Neural cell (in vitro differentiated cells): ENCODE measurements around the gene VAT1L. TPM values are rescaled to one million over a fixed set of nuclear protein-coding genes. Genes with fewer than 3 reads are reported as not detected.
A peak's percentile ranks its signal among the peaks of the same experiment; 100 is the strongest.

Source experiments
- H2AFZ ChIP-seq: fragments of 200-600, 300-800 bp; sonication (generic), shearing (Covaris generic); 2 replicates; pipeline ENCODE4 v1.6.0; 2014; ENCODE audit warnings: low read depth, mild to moderate bottlenecking, antibody characterized with exemption, low read length, moderate library complexity
- H3F3A ChIP-seq: fragments of 200-600 bp; shearing (Covaris generic); 2 replicates; pipeline ENCODE4 v1.6.1; 2016; ENCODE audit warnings: mild to moderate bottlenecking, moderate library complexity, mixed read lengths, antibody characterized with exemption, low read length; ENCODE audit not compliant: insufficient read depth, poor library complexity, severe bottlenecking
- H3K27ac ChIP-seq: fragments of 200-600, 300-800 bp; sonication (generic), shearing (Covaris generic); 2 replicates; pipeline ENCODE4 v1.5.1; 2014; ENCODE audit warnings: mild to moderate bottlenecking, low read length, moderate library complexity
- H3K27me3 ChIP-seq: fragments of 300-800, 200-600 bp; sonication (generic), shearing (Covaris generic); 2 replicates; pipeline ENCODE4 v1.6.0; 2014; ENCODE audit warnings: mild to moderate bottlenecking, low read depth, low read length, moderate library complexity; ENCODE audit not compliant: insufficient read depth
- H3K36me3 ChIP-seq: fragments of 300-800, 200-600 bp; sonication (generic), shearing (Covaris generic); 2 replicates; pipeline ENCODE4 v1.5.1; 2014; ENCODE audit warnings: mild to moderate bottlenecking, antibody characterized with exemption, low read length, moderate library complexity; ENCODE audit not compliant: insufficient read depth
- H3K4me2 ChIP-seq: fragments of 300-800, 200-600 bp; sonication (generic), shearing (Covaris generic); 2 replicates; pipeline ENCODE4 v1.6.0; 2014; ENCODE audit warnings: mild to moderate bottlenecking, low read length
- H3K4me3 ChIP-seq: fragments of 300-800, 200-600 bp; sonication (generic), shearing (Covaris generic); 2 replicates; pipeline ENCODE4 v1.5.1; 2014; ENCODE audit warnings: mild to moderate bottlenecking, low read length, moderate library complexity
- H3K79me2 ChIP-seq: fragments of 200-600 bp; shearing (Covaris generic); replicated peaks from 2 replicates; pipeline ENCODE4 v1.6.0; 2014; ENCODE audit warnings: mild to moderate bottlenecking, low read length, moderate library complexity; ENCODE audit not compliant: insufficient read depth
- H3K9ac ChIP-seq: fragments of 300-800, 200-600 bp; sonication (generic), shearing (Covaris generic); 2 replicates; pipeline ENCODE4 v1.6.1; 2016; ENCODE audit warnings: mild to moderate bottlenecking, low read length, mixed read lengths
- H3K9me2 ChIP-seq: fragments of 200-600 bp; shearing (Covaris generic); 2 replicates; pipeline ENCODE4 v1.6.1; 2016; ENCODE audit warnings: mild to moderate bottlenecking, low read length, mixed read lengths; ENCODE audit not compliant: insufficient read depth
- H3K9me3 ChIP-seq: fragments of 200-600, 300-800 bp; sonication (generic), shearing (Covaris generic); 2 replicates; pipeline ENCODE4 v1.6.1; 2016; ENCODE audit warnings: mild to moderate bottlenecking, mixed run types, low read length, moderate library complexity, mixed read lengths
- H4K20me1 ChIP-seq: fragments of 200-600 bp; shearing (Covaris generic); 2 replicates; pipeline ENCODE4 v1.6.1; 2016; ENCODE audit warnings: mild to moderate bottlenecking, mixed run types; ENCODE audit not compliant: insufficient read depth
- EP300 ChIP-seq: fragments of 450-650 bp; conservative IDR thresholded peaks from 2 replicates; pipeline ENCODE4 v1.6.1; 2014; ENCODE audit warnings: antibody characterized with exemption, mild to moderate bottlenecking, moderate library complexity; ENCODE audit not compliant: poor library complexity, severe bottlenecking
- EZH2 ChIP-seq: fragments of 200-600, 300-800 bp; shearing (Covaris generic), sonication (generic); IDR thresholded peaks from 2 replicates; pipeline ENCODE4 v1.6.1; 2014; ENCODE audit warnings: antibody characterized with exemption, low read length, borderline replicate concordance, mild to moderate bottlenecking; ENCODE audit not compliant: insufficient read depth, poor library complexity, severe bottlenecking
- MXI1 ChIP-seq: fragments of 450-650 bp; conservative IDR thresholded peaks from 2 replicates; pipeline ENCODE4 v1.6.1; 2014; ENCODE audit warnings: antibody characterized with exemption, mild to moderate bottlenecking; ENCODE audit not compliant: poor library complexity, severe bottlenecking
- POLR2AphosphoS5 ChIP-seq: IDR thresholded peaks from 2 replicates; pipeline ENCODE4 v1.6.1; 2012
- RAD21 ChIP-seq: fragments of 450-650 bp; conservative IDR thresholded peaks from 2 replicates; pipeline ENCODE4 v1.6.1; 2014; ENCODE audit warnings: antibody characterized with exemption, mild to moderate bottlenecking, moderate library complexity
- SMC3 ChIP-seq: fragments of 450-650 bp; conservative IDR thresholded peaks from 2 replicates; pipeline ENCODE4 v1.6.1; 2014; ENCODE audit warnings: antibody characterized with exemption, mild to moderate bottlenecking, moderate library complexity; ENCODE audit not compliant: poor library complexity
- TAF1 ChIP-seq: IDR thresholded peaks from 2 replicates; pipeline ENCODE4 v1.6.1; 2012; ENCODE audit warnings: low read depth
- polyA plus RNA-seq: library from polyadenylated mRNA; depleted of rRNA; stranded (reverse); fragments of >200 nt; gene quantifications from 2 replicates; pipeline ENCODE4 v1.2.3, GENCODE V29; 2014
- TF ChIP-seq, protein P1 (sequence below): fragments of 450-650 bp; IDR thresholded peaks from 2 replicates; pipeline ENCODE4 v1.5.1; 2014; ENCODE audit warnings: antibody characterized with exemption, mild to moderate bottlenecking, moderate library complexity; ENCODE audit not compliant: poor library complexity, severe bottlenecking
- TF ChIP-seq, protein P2 (sequence below): IDR thresholded peaks from 2 replicates; pipeline ENCODE4 v1.6.1; 2012; ENCODE audit warnings: borderline replicate concordance

The VAT1L gene
- polyA plus RNA-seq, 1 donor from 2014 or later, result 54.5 TPM

DNA sequence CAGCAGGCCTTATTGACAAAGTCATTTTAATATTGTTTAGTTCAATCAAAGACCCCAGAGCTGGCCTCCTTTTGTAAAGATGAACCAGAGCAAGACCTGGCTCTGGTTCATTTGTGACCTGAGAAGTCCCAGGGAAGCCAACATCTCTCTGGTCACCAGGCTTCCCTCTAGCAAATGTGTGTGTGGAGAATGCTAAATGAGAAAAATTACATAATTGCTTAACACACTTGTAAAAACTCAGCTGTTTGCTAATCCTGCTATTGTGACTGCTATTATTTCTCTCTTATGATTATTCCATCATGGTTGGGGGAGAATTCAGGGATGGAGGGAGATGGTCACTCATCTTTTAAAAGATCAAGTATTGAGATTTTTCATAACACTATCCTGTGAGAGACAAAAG lies 139.7 kb downstream of the VAT1L start:
- Histone ChIP-seq H3K27me3 (no peaks in the 10 kb centered on the region), H3K4me2 (no peak overlapping the region), H3K27ac (no peak overlapping the region), H3K9ac (no peak overlapping the region), H2AFZ (no peak overlapping the region), H3K4me3 (no peak overlapping the region), H3K9me2 (no peaks in the 10 kb centered on the region), H3K9me3 (no peaks in the 10 kb centered on the region), H3F3A (no peaks in the 10 kb centered on the region), H4K20me1 (no peaks in the 10 kb centered on the region), H3K79me2 (no peaks in the 10 kb centered on the region), H3K36me3 (no peaks in the 10 kb centered on the region)
- TF ChIP-seq TAF1, result no peak
- no peak for TF ChIP-seq EZH2
- no peak for TF ChIP-seq SMC3
- TF ChIP-seq MXI1, result no peak
- no peak for TF ChIP-seq EP300
- TF ChIP-seq RAD21, result no peak

DNA sequence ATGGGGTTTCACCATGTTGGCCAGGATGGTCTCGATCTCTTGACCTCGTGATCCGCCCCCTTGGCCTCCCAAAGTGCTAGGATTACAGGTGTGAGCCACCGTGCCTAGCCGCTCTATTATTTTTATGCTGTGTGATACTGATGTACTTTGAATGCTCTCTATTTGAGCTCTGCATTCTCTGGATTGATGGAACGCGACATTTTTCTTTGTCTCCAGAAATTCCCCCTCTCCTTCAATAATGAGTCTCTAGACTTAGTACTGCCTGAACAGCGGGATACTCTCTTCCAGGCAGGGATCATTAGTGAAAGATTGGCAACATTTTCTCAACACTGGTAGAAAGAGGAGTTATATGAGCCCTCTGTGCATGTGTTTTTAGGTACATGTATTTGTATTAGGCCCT lies 140.6 kb downstream of the VAT1L start:
- Histone ChIP-seq H3K27me3 (no peaks in the 10 kb centered on the region), H3K27ac (peak overlapping the region; percentile 7), H3F3A (no peaks in the 10 kb centered on the region)

More for the DNA sequence above, 140.6 kb downstream of the VAT1L start:
- H3K9me2 ChIP-seq, result no peaks in the 10 kb centered on the region
- no peak overlapping the region for H2AFZ ChIP-seq
- H4K20me1 ChIP-seq, result no peaks in the 10 kb centered on the region
- H3K9me3 ChIP-seq, result no peaks in the 10 kb centered on the region
- no peak overlapping the region for H3K9ac ChIP-seq
- no peaks in the 10 kb centered on the region for H3K36me3 ChIP-seq
- TF ChIP-seq EZH2, result no peak
- no peak for TF ChIP-seq RAD21
- no peak for TF ChIP-seq POLR2AphosphoS5
- TF ChIP-seq TAF1, result no peak
- no peak for TF ChIP-seq MXI1
- TF ChIP-seq, protein P1, sequence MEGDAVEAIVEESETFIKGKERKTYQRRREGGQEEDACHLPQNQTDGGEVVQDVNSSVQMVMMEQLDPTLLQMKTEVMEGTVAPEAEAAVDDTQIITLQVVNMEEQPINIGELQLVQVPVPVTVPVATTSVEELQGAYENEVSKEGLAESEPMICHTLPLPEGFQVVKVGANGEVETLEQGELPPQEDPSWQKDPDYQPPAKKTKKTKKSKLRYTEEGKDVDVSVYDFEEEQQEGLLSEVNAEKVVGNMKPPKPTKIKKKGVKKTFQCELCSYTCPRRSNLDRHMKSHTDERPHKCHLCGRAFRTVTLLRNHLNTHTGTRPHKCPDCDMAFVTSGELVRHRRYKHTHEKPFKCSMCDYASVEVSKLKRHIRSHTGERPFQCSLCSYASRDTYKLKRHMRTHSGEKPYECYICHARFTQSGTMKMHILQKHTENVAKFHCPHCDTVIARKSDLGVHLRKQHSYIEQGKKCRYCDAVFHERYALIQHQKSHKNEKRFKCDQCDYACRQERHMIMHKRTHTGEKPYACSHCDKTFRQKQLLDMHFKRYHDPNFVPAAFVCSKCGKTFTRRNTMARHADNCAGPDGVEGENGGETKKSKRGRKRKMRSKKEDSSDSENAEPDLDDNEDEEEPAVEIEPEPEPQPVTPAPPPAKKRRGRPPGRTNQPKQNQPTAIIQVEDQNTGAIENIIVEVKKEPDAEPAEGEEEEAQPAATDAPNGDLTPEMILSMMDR, result no peak
- TF ChIP-seq, protein P2, sequence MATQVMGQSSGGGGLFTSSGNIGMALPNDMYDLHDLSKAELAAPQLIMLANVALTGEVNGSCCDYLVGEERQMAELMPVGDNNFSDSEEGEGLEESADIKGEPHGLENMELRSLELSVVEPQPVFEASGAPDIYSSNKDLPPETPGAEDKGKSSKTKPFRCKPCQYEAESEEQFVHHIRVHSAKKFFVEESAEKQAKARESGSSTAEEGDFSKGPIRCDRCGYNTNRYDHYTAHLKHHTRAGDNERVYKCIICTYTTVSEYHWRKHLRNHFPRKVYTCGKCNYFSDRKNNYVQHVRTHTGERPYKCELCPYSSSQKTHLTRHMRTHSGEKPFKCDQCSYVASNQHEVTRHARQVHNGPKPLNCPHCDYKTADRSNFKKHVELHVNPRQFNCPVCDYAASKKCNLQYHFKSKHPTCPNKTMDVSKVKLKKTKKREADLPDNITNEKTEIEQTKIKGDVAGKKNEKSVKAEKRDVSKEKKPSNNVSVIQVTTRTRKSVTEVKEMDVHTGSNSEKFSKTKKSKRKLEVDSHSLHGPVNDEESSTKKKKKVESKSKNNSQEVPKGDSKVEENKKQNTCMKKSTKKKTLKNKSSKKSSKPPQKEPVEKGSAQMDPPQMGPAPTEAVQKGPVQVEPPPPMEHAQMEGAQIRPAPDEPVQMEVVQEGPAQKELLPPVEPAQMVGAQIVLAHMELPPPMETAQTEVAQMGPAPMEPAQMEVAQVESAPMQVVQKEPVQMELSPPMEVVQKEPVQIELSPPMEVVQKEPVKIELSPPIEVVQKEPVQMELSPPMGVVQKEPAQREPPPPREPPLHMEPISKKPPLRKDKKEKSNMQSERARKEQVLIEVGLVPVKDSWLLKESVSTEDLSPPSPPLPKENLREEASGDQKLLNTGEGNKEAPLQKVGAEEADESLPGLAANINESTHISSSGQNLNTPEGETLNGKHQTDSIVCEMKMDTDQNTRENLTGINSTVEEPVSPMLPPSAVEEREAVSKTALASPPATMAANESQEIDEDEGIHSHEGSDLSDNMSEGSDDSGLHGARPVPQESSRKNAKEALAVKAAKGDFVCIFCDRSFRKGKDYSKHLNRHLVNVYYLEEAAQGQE, result no peak
- TF ChIP-seq SMC3, result no peak
- H3K79me2 ChIP-seq, result no peaks in the 10 kb centered on the region
- no peak overlapping the region for H3K4me3 ChIP-seq
- no peak overlapping the region for H3K4me2 ChIP-seq
